K562 (cell line): ENCODE data around the gene LIN9.

Experiments
- CCNT2 ChIP-seq: IDR thresholded peaks from 2 replicates; pipeline ENCODE4 v1.6.1; 2011; ENCODE audit warnings: borderline replicate concordance, low read depth, mild to moderate bottlenecking, moderate library complexity, mixed read lengths, low read length; ENCODE audit not compliant: insufficient read length; ENCODE audit errors: extremely low read depth
- JUND ChIP-seq, 2 experiments: IDR thresholded peaks; 2 replicates in 1 of 2; 3 replicates in 1 of 2; pipeline ENCODE4 v1.6.1; 2011; ENCODE audit warnings: borderline replicate concordance in 2 of 2, low read depth in 2 of 2, low read length in 2 of 2, improper control_type of control experiment in 1 of 2, missing biosample characterization in 1 of 2, missing genetic modification characterization in 1 of 2, missing genetic modification reagents in 1 of 2
- RAD21 ChIP-seq, 2 experiments: fragments of 250-450 bp in 1 of 2; fragments of 450-650 bp in 1 of 2; sonication (Bioruptor Pico) in 1 of 2; formaldehyde crosslinking in 1 of 2; IDR thresholded peaks in 1 of 2; conservative IDR thresholded peaks in 1 of 2; 2 replicates each; pipeline versions ENCODE4 v1.4.0 to v1.8.0; 2020 to 2022; ENCODE audit warnings: mild to moderate bottlenecking in 2 of 2, moderate library complexity in 1 of 2
- TF ChIP-seq, protein P1 (sequence below), 3 experiments: IDR thresholded peaks in 2 of 3; conservative IDR thresholded peaks in 1 of 3; 2 replicates each; pipeline ENCODE4 v1.5.1; 2011 to 2012; ENCODE audit warnings: low read length in 3 of 3, mild to moderate bottlenecking in 3 of 3, control low read depth in 2 of 3, improper control_type of control experiment in 1 of 3, inconsistent platforms in 1 of 3, low read depth in 1 of 3, mixed read lengths in 1 of 3, moderate library complexity in 1 of 3; ENCODE audit not compliant: insufficient read depth in 2 of 3
- TF ChIP-seq, protein P2 (sequence below): sonication (generic); formaldehyde crosslinking; IDR thresholded peaks from 2 replicates; pipeline ENCODE4 v1.8.0; 2022; ENCODE audit warnings: mild to moderate bottlenecking, missing genetic modification reagents, borderline replicate concordance
- TF ChIP-seq, protein P3 (sequence below): fragments of 450-650 bp; IDR thresholded peaks from 2 replicates; pipeline ENCODE4 v1.6.1; 2018; ENCODE audit warnings: mild to moderate bottlenecking, low read depth; ENCODE audit not compliant: partially characterized antibody

DNA sequence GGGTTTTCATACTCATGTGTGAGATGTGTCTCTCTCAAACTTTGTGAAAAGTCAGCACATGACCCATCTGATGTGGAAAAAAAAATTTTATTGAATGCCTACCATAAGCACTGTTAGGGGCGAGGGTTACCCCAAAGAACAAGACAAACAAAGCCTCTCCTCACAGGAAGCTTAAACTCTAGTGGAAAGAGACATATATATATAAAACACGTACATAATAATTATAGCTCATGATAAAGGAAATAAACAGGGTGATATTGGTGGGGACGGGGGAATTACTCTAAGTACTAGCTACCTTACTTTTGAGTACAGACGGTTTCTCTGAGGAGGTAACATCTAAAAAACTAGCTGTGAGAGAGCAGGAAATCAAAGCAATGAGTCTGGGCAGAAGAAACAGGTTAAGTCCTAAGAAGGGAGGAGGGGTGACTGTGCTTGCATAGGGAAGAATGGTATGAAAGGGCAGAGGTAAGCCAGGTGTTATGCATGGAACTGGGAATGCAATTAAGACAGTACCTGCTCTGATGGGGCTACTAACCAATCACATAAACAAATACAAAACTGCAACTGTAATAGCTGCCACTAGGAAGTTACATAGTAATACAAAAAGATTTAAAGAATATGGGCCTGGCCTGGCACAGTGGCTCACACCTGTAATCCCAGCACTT lies 4.5 kb downstream of the LIN9 start:
- TF ChIP-seq JUND (IDR thresholded peaks at IDR 0.05; ENCODE audit: borderline replicate concordance, low read depth, low read length) (no peak), JUND (tag; IDR thresholded peaks at IDR 0.05; ENCODE audit: borderline replicate concordance, low read depth, low read length) (no peak), RAD21 (CRISPR knock-in tag; conservative IDR thresholded peaks at IDR 0.05 in 1 of 2, IDR thresholded peaks at IDR 0.05 in 1 of 2) (no peak), CCNT2 (no peak)
- TF ChIP-seq, protein P1, sequence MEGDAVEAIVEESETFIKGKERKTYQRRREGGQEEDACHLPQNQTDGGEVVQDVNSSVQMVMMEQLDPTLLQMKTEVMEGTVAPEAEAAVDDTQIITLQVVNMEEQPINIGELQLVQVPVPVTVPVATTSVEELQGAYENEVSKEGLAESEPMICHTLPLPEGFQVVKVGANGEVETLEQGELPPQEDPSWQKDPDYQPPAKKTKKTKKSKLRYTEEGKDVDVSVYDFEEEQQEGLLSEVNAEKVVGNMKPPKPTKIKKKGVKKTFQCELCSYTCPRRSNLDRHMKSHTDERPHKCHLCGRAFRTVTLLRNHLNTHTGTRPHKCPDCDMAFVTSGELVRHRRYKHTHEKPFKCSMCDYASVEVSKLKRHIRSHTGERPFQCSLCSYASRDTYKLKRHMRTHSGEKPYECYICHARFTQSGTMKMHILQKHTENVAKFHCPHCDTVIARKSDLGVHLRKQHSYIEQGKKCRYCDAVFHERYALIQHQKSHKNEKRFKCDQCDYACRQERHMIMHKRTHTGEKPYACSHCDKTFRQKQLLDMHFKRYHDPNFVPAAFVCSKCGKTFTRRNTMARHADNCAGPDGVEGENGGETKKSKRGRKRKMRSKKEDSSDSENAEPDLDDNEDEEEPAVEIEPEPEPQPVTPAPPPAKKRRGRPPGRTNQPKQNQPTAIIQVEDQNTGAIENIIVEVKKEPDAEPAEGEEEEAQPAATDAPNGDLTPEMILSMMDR (IDR thresholded peaks at IDR 0.05 in 2 of 3, conservative IDR thresholded peaks at IDR 0.05 in 1 of 3; ENCODE audit: insufficient read depth in 2 of 3, low read depth in 1 of 3, low read length in 3 of 3) = no peak
- TF ChIP-seq, protein P2, sequence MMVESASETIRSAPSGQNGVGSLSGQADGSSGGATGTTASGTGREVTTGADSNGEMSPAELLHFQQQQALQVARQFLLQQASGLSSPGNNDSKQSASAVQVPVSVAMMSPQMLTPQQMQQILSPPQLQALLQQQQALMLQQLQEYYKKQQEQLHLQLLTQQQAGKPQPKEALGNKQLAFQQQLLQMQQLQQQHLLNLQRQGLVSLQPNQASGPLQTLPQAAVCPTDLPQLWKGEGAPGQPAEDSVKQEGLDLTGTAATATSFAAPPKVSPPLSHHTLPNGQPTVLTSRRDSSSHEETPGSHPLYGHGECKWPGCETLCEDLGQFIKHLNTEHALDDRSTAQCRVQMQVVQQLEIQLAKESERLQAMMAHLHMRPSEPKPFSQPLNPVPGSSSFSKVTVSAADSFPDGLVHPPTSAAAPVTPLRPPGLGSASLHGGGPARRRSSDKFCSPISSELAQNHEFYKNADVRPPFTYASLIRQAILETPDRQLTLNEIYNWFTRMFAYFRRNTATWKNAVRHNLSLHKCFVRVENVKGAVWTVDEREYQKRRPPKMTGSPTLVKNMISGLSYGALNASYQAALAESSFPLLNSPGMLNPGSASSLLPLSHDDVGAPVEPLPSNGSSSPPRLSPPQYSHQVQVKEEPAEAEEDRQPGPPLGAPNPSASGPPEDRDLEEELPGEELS (CRISPR knock-in tag) = no peak
- TF ChIP-seq, protein P3, sequence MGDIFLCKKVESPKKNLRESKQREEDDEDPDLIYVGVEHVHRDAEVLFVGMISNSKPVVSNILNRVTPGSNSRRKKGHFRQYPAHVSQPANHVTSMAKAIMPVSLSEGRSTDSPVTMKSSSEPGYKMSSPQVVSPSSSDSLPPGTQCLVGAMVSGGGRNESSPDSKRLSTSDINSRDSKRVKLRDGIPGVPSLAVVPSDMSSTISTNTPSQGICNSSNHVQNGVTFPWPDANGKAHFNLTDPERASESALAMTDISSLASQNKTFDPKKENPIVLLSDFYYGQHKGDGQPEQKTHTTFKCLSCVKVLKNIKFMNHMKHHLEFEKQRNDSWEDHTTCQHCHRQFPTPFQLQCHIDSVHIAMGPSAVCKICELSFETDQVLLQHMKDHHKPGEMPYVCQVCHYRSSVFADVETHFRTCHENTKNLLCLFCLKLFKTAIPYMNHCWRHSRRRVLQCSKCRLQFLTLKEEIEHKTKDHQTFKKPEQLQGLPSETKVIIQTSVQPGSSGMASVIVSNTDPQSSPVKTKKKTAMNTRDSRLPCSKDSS = no peak
